SH-SY5Y (cell line): ENCODE measurements around the gene KCTD7.

Experiments used
- GATA2 ChIP-seq: IDR thresholded peaks from 2 replicates; pipeline ENCODE4 v1.6.1; 2011; ENCODE audit warnings: mild to moderate bottlenecking, low read depth, low read length
- GATA3 ChIP-seq: IDR thresholded peaks from 2 replicates; pipeline ENCODE4 v1.6.1; 2011; ENCODE audit warnings: low read depth, mild to moderate bottlenecking, low read length, moderate library complexity

KCTD7 gene

GRCh38 chr7:66628361-66629221, at the start of gene KCTD7:
Gene KCTD7, plus strand, starts transcription at chr7:66628881. Its CDS starts 184 bp downstream, at chr7:66629065.
- TF ChIP-seq GATA3 (no peak), GATA2 (no peak)

GRCh38 chr7:66583490-66584110, 45.1 kb upstream of the KCTD7 start:
- TF ChIP-seq GATA2 (no peak), GATA3 (no peak)

- TF ChIP-seq GATA3 (no peak), GATA2 (no peak)
Observed at GRCh38 chr7:66586181-66586580, 42.5 kb upstream of the KCTD7 start.

GRCh38 chr7:66591799-66592596, 36.7 kb upstream of the KCTD7 start:
- TF ChIP-seq GATA2 (peak; percentile 82), GATA3 (no peak)

- 0 out of 2 replicates have a peak, but pooled peaks have one; percentile 24 for TF ChIP-seq GATA3
Observed at GRCh38 chr7:66592597-66593146, 36.0 kb upstream of the KCTD7 start.

- no peak for TF ChIP-seq GATA2
Observed at GRCh38 chr7:66597461-66597860, 31.2 kb upstream of the KCTD7 start.

GRCh38 chr7:66602159-66602558, 26.5 kb upstream of the KCTD7 start:
- TF ChIP-seq GATA3 = no peak

- no peak for TF ChIP-seq GATA3
- TF ChIP-seq GATA2 = no peak
Observed at GRCh38 chr7:66604198-66604597, 24.5 kb upstream of the KCTD7 start.

GRCh38 chr7:66609176-66609575, 19.5 kb upstream of the KCTD7 start:
- no peak for TF ChIP-seq GATA3
- TF ChIP-seq GATA2 = no peak

GRCh38 chr7:66615699-66616098, 13.0 kb upstream of the KCTD7 start:
- TF ChIP-seq GATA3 = no peak
- TF ChIP-seq GATA2 = no peak

- TF ChIP-seq GATA2 (no peak), GATA3 (no peak)
Observed at GRCh38 chr7:66617295-66617694, 11.4 kb upstream of the KCTD7 start.

- TF ChIP-seq GATA3 (no peak), GATA2 (no peak)
Observed at GRCh38 chr7:66626331-66626934, 2.2 kb upstream of the KCTD7 start.

- TF ChIP-seq GATA3 (peak; percentile 95), GATA2 (peak; percentile 89)
Observed at GRCh38 chr7:66627151-66627681, 1.5 kb upstream of the KCTD7 start.

- no peak for TF ChIP-seq GATA2
- TF ChIP-seq GATA3 = no peak
Observed at GRCh38 chr7:66627881-66628360, 760 bp upstream of the KCTD7 start.
